Caco-2 (cell line): ENCODE data around the gene RAPGEF1. TPM values are rescaled to one million over a fixed set of nuclear protein-coding genes. Genes with fewer than 3 reads are reported as not detected.

Source experiments
- BruUV-seq: library from RNA; stranded (reverse); fragments of 400-500 nt; replicated peaks from 2 replicates; lab custom pipeline; 2021; lab: Mats Ljungman, UMichigan
- CTCF ChIA-PET: fragments of 300-600 bp; sonication (Branson Sonifier 250); formaldehyde crosslinking; loops from one replicate; lab custom pipeline; 2022; ENCODE audit warnings: antibody characterized with exemption; lab: Charles Lee
- POLR2A ChIA-PET: fragments of 300-600 bp; sonication (Branson Sonifier 250); formaldehyde crosslinking; loops from one replicate; lab custom pipeline; 2022; ENCODE audit warnings: antibody characterized with exemption; lab: Charles Lee
- DNase-seq, 2 experiments: peaks; one replicate each; pipeline versions ENCODE4 v3.0.0 to v3.0.0-alpha.2; 2020 to 2022
- H3K27me3 ChIP-seq: replicated peaks from 2 replicates; pipeline ENCODE4 v1.6.0; 2011; ENCODE audit warnings: low read length; ENCODE audit not compliant: control insufficient read depth, insufficient read depth
- H3K36me3 ChIP-seq: 2 replicates; pipeline ENCODE4 v1.5.1; 2011; ENCODE audit warnings: low read length; ENCODE audit not compliant: control insufficient read depth, insufficient read depth
- H3K4me1 ChIP-seq: fragments of 250-450 bp; sonication (Bioruptor Pico); 2 replicates; pipeline ENCODE4 v1.5.1; 2020; ENCODE audit warnings: mild to moderate bottlenecking
- H3K4me3 ChIP-seq: 2 replicates; pipeline ENCODE4 v1.5.1; 2011; ENCODE audit warnings: low read depth, mild to moderate bottlenecking, control low read depth, low read length
- H3K9me3 ChIP-seq: fragments of 250-450 bp; sonication (Bioruptor Pico); 2 replicates; pipeline ENCODE4 v1.5.1; 2020; ENCODE audit warnings: mild to moderate bottlenecking, moderate library complexity
- H3K27ac Mint-ChIP-seq: one replicate; pipeline ENCODE4 v1.8.0; 2022; ENCODE audit warnings: mixed read lengths; ENCODE audit not compliant: unreplicated experiment
- H3K27me3 Mint-ChIP-seq: one replicate; pipeline ENCODE4 v1.8.0; 2022; ENCODE audit warnings: mixed read lengths; ENCODE audit not compliant: insufficient read depth, unreplicated experiment
- H3K36me3 Mint-ChIP-seq: one replicate; pipeline ENCODE4 v1.8.0; 2022; ENCODE audit warnings: mild to moderate bottlenecking, mixed read lengths; ENCODE audit not compliant: insufficient read depth, unreplicated experiment
- H3K4me1 Mint-ChIP-seq: one replicate; pipeline ENCODE4 v1.8.0; 2022; ENCODE audit warnings: low read depth, mixed read lengths; ENCODE audit not compliant: unreplicated experiment
- H3K4me3 Mint-ChIP-seq: one replicate; pipeline ENCODE4 v1.8.0; 2022; ENCODE audit warnings: mild to moderate bottlenecking, moderate library complexity, mixed read lengths; ENCODE audit not compliant: unreplicated experiment
- H3K9me3 Mint-ChIP-seq: one replicate; pipeline ENCODE4 v1.8.0; 2022; ENCODE audit warnings: mixed read lengths; ENCODE audit not compliant: unreplicated experiment
- CTCF ChIP-seq, 2 experiments: fragments of 200-600 bp in 1 of 2; IDR thresholded peaks; 1 replicate in 1 of 2; 2 replicates in 1 of 2; pipeline versions ENCODE4 v1.5.1 to v1.8.0; 2011 to 2022; ENCODE audit warnings: antibody characterized with exemption in 1 of 2, control low read depth in 1 of 2, inconsistent platforms in 1 of 2, low read depth in 1 of 2, low read length in 1 of 2, mild to moderate bottlenecking in 1 of 2, moderate library complexity in 1 of 2; ENCODE audit not compliant: insufficient read depth in 1 of 2, severe bottlenecking in 1 of 2, unreplicated experiment in 1 of 2
- intact Hi-C: fragments of 100-400 bp; cut with micrococcal nuclease; formaldehyde crosslinking; loops from one replicate; pipeline ENCODE4 v1.10.0; 2022; ENCODE audit not compliant: unreplicated experiment
- total RNA-seq: library from RNA; stranded (reverse); gene quantifications from 2 replicates; pipeline ENCODE4 v1.2.3, GENCODE V29; 2022

RAPGEF1 gene
- total RNA-seq, 1 experiment from 2014 or later = 75.4 TPM

DNA sequence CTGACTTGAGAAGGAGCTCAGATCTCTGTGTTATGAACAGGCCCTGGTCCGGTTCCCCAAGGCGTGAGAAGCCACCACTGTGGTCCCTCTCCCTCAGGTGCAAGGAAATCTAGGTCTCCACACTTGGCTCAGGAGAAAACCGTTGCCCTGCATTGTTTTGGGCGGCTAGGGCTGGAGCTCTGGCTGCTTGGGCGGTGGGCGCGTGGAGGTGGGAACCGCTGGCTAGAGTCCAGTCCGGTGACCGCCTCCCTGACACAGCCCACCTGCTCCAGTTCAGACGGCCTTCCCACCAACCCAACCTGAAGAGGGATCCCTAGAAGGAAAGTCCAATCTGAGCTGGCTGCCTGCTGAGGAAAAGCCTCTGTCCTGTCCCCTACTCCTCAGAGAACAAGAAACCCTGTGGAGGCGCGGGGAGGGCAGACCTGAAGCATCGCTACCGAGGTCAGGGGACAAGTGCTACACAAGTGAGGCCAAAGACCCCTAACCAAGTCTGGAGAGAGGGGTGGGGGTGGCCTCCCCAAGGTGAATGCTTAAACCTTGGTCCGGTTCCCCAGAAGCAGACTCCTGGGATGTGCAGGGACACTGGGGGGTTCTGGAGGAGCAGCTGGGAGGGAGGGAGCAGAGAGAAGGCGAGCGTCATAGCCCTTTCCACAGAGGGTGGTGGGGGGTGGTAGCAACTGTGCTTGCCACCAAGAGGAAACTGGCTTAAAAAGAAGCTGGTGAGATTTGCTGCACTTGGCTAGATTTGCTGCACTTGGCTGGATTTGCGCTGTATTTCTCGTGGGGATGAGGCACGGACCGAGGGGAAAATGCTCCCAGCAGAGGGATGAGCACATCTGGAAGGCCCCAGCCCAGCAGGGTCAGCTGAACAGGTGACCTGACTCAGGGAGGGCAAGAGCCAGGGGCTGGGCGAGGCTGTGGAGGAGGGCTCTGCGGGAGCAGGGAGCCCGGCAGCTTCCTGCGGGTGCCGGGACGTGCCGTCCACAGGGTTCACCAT is 65.2 kb downstream of the RAPGEF1 start:
- intact Hi-C loops = no loop called here
- Histone ChIP-seq H3K4me3 (no peak overlapping the region), H3K4me1 (peaks cover 21% of the 10 kb centered on the region), H3K9me3 (no peaks in the 10 kb centered on the region), H3K36me3 (no peaks in the 10 kb centered on the region), H3K27me3 (no peaks in the 10 kb centered on the region)
- Mint-ChIP-seq H3K27ac (no peak overlapping the region), H3K9me3 (no peaks in the 10 kb centered on the region), H3K4me3 (no peak overlapping the region), H3K36me3 (no peaks in the 10 kb centered on the region), H3K27me3 (no peaks in the 10 kb centered on the region), H3K4me1 (peaks cover 24% of the 10 kb centered on the region)
- CTCF ChIA-PET = interaction anchor here (0.6 kb wide), 1 partner anchor 91 kb away, joined by 6 read pairs; no protein-coding TSS in a partner anchor
- POLR2A ChIA-PET = no interaction called here
- TF ChIP-seq CTCF (IDR thresholded peaks at IDR 0.05; ENCODE audit: insufficient read depth in 1 of 2, low read depth in 1 of 2, low read length in 1 of 2, severe bottlenecking in 1 of 2, unreplicated experiment in 1 of 2) = no peak
- BruUV-seq = no TSS peak
- DNase-seq = no peak

DNA sequence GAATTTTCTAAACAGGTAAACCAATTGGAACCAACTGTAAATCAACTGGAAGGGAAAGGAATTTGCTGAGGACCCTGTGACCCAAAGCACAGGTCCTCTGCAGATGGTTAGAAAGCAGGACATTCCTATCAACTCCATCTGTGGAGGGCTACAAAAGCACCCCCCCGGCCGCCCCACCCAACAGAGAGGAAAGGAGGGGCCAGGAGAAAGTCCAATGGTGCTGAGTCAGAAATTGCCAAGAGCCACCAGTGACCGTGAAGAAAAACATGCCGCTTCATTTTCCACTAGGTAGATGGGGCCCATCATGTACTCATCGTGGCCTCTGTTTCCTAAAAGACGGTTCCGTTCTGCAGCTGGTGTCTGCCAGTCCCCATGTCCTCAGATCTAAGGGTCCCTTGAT is 66.3 kb downstream of the RAPGEF1 start:
- no peak overlapping the region for H3K4me3 Mint-ChIP-seq
- no peak overlapping the region for H3K4me3 ChIP-seq
- no peaks in the 10 kb centered on the region for H3K27me3 Mint-ChIP-seq
- peaks cover 19% of the 10 kb centered on the region for H3K4me1 Mint-ChIP-seq
- H3K9me3 Mint-ChIP-seq = no peaks in the 10 kb centered on the region
- peaks cover 15% of the 10 kb centered on the region for H3K4me1 ChIP-seq
- intact Hi-C loops = no loop called here
- no peaks in the 10 kb centered on the region for H3K36me3 ChIP-seq
- H3K27me3 ChIP-seq = no peaks in the 10 kb centered on the region
- BruUV-seq = no TSS peak
- no peak for TF ChIP-seq CTCF (IDR thresholded peaks at IDR 0.05; ENCODE audit: insufficient read depth in 1 of 2, low read depth in 1 of 2, low read length in 1 of 2, severe bottlenecking in 1 of 2, unreplicated experiment in 1 of 2)
- CTCF ChIA-PET = no interaction called here
- H3K9me3 ChIP-seq = no peaks in the 10 kb centered on the region
- POLR2A ChIA-PET = no interaction called here
- H3K27ac Mint-ChIP-seq = no peak overlapping the region
- DNase-seq = no peak
- no peaks in the 10 kb centered on the region for H3K36me3 Mint-ChIP-seq

GRCh38 chr9:131673068-131673467 is 66.8 kb downstream of the RAPGEF1 start:
- no TSS peak for BruUV-seq
- no peaks in the 10 kb centered on the region for H3K36me3 Mint-ChIP-seq
- no peak overlapping the region for H3K4me3 Mint-ChIP-seq
- no peak overlapping the region for H3K27ac Mint-ChIP-seq
- no peaks in the 10 kb centered on the region for H3K36me3 ChIP-seq
- ChIA-PET POLR2A (no interaction called here), CTCF (interaction anchor here (0.6 kb wide), 1 partner anchor 52 kb away, joined by 5 read pairs; no protein-coding TSS in a partner anchor)
- H3K27me3 Mint-ChIP-seq = no peaks in the 10 kb centered on the region
- H3K4me1 ChIP-seq = peaks cover 10% of the 10 kb centered on the region
- H3K27me3 ChIP-seq = no peaks in the 10 kb centered on the region
- no peak for DNase-seq
- H3K4me1 Mint-ChIP-seq = peaks cover 15% of the 10 kb centered on the region
- intact Hi-C loops = no loop called here
- H3K9me3 Mint-ChIP-seq = no peaks in the 10 kb centered on the region
- no peak overlapping the region for H3K4me3 ChIP-seq
- no peaks in the 10 kb centered on the region for H3K9me3 ChIP-seq
- TF ChIP-seq CTCF (IDR thresholded peaks at IDR 0.05; ENCODE audit: insufficient read depth in 1 of 2, low read depth in 1 of 2, low read length in 1 of 2, severe bottlenecking in 1 of 2, unreplicated experiment in 1 of 2) = no peak
